ENCODE measurements around the gene PGF.

DNA sequence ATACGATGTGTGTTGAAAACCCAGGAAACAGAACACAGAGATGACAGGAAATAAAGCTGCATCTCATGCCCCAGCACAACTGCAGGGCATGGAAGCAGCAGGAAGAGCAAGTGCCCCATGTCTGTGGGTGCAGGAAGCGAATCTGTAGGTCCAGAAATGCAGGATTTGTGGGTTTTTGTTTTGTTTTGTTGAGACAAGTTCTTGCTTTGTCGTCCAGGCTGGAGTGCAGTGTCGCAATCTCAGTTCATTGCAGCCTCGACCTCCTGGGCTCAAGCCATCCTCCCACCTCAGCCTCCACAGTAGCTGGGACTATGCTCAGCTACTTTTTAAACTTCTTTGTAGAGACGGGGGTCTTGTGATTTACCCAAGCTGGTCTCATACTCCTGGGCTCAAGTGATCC lies 26.2 kb downstream of the PGF start:
- TF ChIP-seq CTCF (IDR thresholded peaks at IDR 0.05) = no peak
- no peak for TF ChIP-seq POLR2AphosphoS5 (IDR thresholded peaks at IDR 0.05)
